ENCODE measurements around the gene SMPD3. TPM values are rescaled to one million over a fixed set of nuclear protein-coding genes. Genes with fewer than 3 reads are reported as not detected.

The SMPD3 gene
- total RNA-seq, 1 donor from 2014 or later, result 0.17 TPM

- DNase-seq, result no peak
Observed at GRCh38 chr16:68380348-68380670, 68.0 kb downstream of the SMPD3 start.

GRCh38 chr16:68379472-68380347, 68.6 kb downstream of the SMPD3 start:
- no peak for DNase-seq

GRCh38 chr16:68378436-68379415, 69.6 kb downstream of the SMPD3 start:
- no peak for DNase-seq

GRCh38 chr16:68377667-68378393, 70.5 kb downstream of the SMPD3 start:
- peak; percentile 84 for DNase-seq

- DNase-seq, result no peak
Observed at GRCh38 chr16:68377221-68377620, 71.1 kb downstream of the SMPD3 start.

GRCh38 chr16:68376590-68376989, 71.7 kb downstream of the SMPD3 start:
- no peak for DNase-seq

- no peak for DNase-seq
Observed at GRCh38 chr16:68375801-68376536, 72.3 kb downstream of the SMPD3 start.

GRCh38 chr16:68374961-68375660, 73.2 kb downstream of the SMPD3 start:
- no peak for DNase-seq

GRCh38 chr16:68374246-68374805, 74.0 kb downstream of the SMPD3 start:
- DNase-seq, result no peak

- no peak for DNase-seq
Observed at GRCh38 chr16:68373528-68374245, 74.6 kb downstream of the SMPD3 start.

- DNase-seq, result no peak
Observed at GRCh38 chr16:68372806-68373205, 75.5 kb downstream of the SMPD3 start.

- no peak for DNase-seq
Observed at GRCh38 chr16:68372381-68372720, 76.0 kb downstream of the SMPD3 start.

- no peak for DNase-seq
Observed at GRCh38 chr16:68371706-68372380, 76.5 kb downstream of the SMPD3 start.

GRCh38 chr16:68371276-68371651, 77.0 kb downstream of the SMPD3 start:
- no peak for DNase-seq

- DNase-seq, result no peak
Observed at GRCh38 chr16:68370581-68371275, 77.6 kb downstream of the SMPD3 start.

GRCh38 chr16:68369697-68370580, 78.4 kb downstream of the SMPD3 start:
- DNase-seq, result no peak

- no peak for DNase-seq
Observed at GRCh38 chr16:68369168-68369567, 79.1 kb downstream of the SMPD3 start.

- DNase-seq, result no peak
Observed at GRCh38 chr16:68368301-68368888, 79.9 kb downstream of the SMPD3 start.

Data from dermis blood vessel endothelial cell (primary cell).